Cardiac muscle cell (in vitro differentiated cells and primary cell): ENCODE results near the gene CTDSP2. TPM values are rescaled to one million over a fixed set of nuclear protein-coding genes. Genes with fewer than 3 reads are reported as not detected.

Experiments used
- DNase-seq, 2 donors: peaks; one replicate each; pipeline versions ENCODE4 v3.0.0 to v3.0.0-alpha.2; 2010 to 2017; ENCODE audit warnings: low read depth in 1 of 2, low spot score in 1 of 2
- H3K27ac ChIP-seq: fragments of 200-600 bp; sonication (generic); 2 replicates; pipeline ENCODE4 v1.5.1; 2016
- H3K27me3 ChIP-seq: fragments of 200-600 bp; sonication (generic); 2 replicates; pipeline ENCODE4 v1.6.0; 2016; ENCODE audit warnings: control low read depth
- H3K36me3 ChIP-seq: fragments of 200-600 bp; sonication (generic); 2 replicates; pipeline ENCODE4 v1.5.1; 2016; ENCODE audit warnings: control low read depth
- H3K4me1 ChIP-seq: fragments of 200-600 bp; sonication (generic); 2 replicates; pipeline ENCODE4 v1.8.1; 2017; ENCODE audit warnings: low read depth, mild to moderate bottlenecking, mixed run types
- H3K4me3 ChIP-seq: fragments of 200-600 bp; sonication (generic); 2 replicates; pipeline ENCODE4 v1.5.1; 2016; ENCODE audit warnings: mild to moderate bottlenecking
- H3K9me3 ChIP-seq: fragments of 200-600 bp; sonication (generic); 2 replicates; pipeline ENCODE4 v1.5.1; 2017; ENCODE audit warnings: low read depth, mild to moderate bottlenecking, control low read depth
- CTCF ChIP-seq: IDR thresholded peaks from 2 replicates; pipeline ENCODE4 v1.5.1; 2012; ENCODE audit warnings: low read depth, mild to moderate bottlenecking, low read length
- polyA plus RNA-seq: library from polyadenylated mRNA; unstranded; fragments of >200 nt; fragmentation: Nextera tagmentation; extraction: Ambion mirVana; gene quantifications from 2 replicates; pipeline ENCODE4 v1.2.1, GENCODE V29; 2016
- total RNA-seq: library from RNA; depleted of rRNA; stranded (reverse); fragments of >200 nt; gene quantifications from 2 replicates; pipeline ENCODE4 v1.2.3, GENCODE V29; 2016

The CTDSP2 gene
- total and polyA plus RNA-seq, 2 experiments from 2014 or later, result 82.9 to 105 TPM

GRCh38 chr12:57806677-57807076, 39.9 kb downstream of the CTDSP2 start:
- H3K27me3 ChIP-seq, result no peaks in the 10 kb centered on the region
- peaks cover 31% of the 10 kb centered on the region for H3K36me3 ChIP-seq
- TF ChIP-seq CTCF, result no peak
- no peak overlapping the region for H3K4me3 ChIP-seq
- no peaks in the 10 kb centered on the region for H3K9me3 ChIP-seq
- no peak overlapping the region for H3K27ac ChIP-seq
- no peak for DNase-seq
- H3K4me1 ChIP-seq, result no peaks in the 10 kb centered on the region

GRCh38 chr12:57803319-57803893, 43.1 kb downstream of the CTDSP2 start:
- Histone ChIP-seq H3K4me1 (no peaks in the 10 kb centered on the region), H3K36me3 (peaks cover 34% of the 10 kb centered on the region), H3K9me3 (no peaks in the 10 kb centered on the region), H3K27ac (no peak overlapping the region), H3K27me3 (no peaks in the 10 kb centered on the region), H3K4me3 (no peak overlapping the region)
- TF ChIP-seq CTCF, result peak; percentile 83
- DNase-seq, result peak; percentile 50 to 65

GRCh38 chr12:57802607-57803006, 43.9 kb downstream of the CTDSP2 start:
- no peaks in the 10 kb centered on the region for H3K9me3 ChIP-seq
- H3K27ac ChIP-seq, result no peak overlapping the region
- DNase-seq, result no peak
- no peaks in the 10 kb centered on the region for H3K27me3 ChIP-seq
- TF ChIP-seq CTCF, result no peak
- no peak overlapping the region for H3K4me3 ChIP-seq
- H3K4me1 ChIP-seq, result no peaks in the 10 kb centered on the region
- H3K36me3 ChIP-seq, result peaks cover 36% of the 10 kb centered on the region

GRCh38 chr12:57800965-57801364, 45.6 kb downstream of the CTDSP2 start:
- TF ChIP-seq CTCF, result no peak
- no peak for DNase-seq
- H3K4me1 ChIP-seq, result no peaks in the 10 kb centered on the region
- H3K27me3 ChIP-seq, result no peaks in the 10 kb centered on the region
- H3K9me3 ChIP-seq, result no peaks in the 10 kb centered on the region
- peaks cover 41% of the 10 kb centered on the region for H3K36me3 ChIP-seq
- H3K4me3 ChIP-seq, result no peak overlapping the region
- no peak overlapping the region for H3K27ac ChIP-seq

- H3K27me3 ChIP-seq, result no peaks in the 10 kb centered on the region
- H3K36me3 ChIP-seq, result peaks cover 55% of the 10 kb centered on the region
- H3K4me3 ChIP-seq, result no peak overlapping the region
- DNase-seq, result no peak
- no peaks in the 10 kb centered on the region for H3K9me3 ChIP-seq
- H3K27ac ChIP-seq, result no peak overlapping the region
- no peak for TF ChIP-seq CTCF
- H3K4me1 ChIP-seq, result no peaks in the 10 kb centered on the region
Observed at GRCh38 chr12:57797933-57798332, 48.6 kb downstream of the CTDSP2 start.
